ENCODE data around the gene SMPX. TPM values are rescaled to one million over a fixed set of nuclear protein-coding genes. Genes with fewer than 3 reads are reported as not detected.

SMPX gene
- total and polyA plus RNA-seq, 9 of the 15 experiments (the other 6 are each of a cell fraction or from before 2014, with no cell fraction given): not detected

DNA sequence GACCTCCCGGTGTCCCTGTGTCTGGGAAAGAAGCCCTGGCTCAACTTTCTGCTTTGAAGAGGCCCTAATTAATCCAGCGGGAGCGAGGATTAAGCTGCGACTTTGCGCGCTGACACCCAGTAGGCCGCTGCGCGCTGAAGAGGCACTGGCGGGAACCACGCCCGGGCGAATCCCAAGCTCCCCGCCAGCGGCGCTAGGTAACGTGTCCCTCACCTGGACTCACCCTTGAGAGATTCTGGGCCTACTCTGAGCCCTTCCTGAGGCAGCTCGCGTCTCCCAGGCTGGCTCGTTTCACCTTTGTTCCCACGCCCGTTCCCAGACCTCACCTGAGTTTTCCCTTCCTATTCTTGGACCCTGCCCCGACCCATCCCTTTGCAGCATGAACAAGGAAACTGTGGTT lies 99.2 kb downstream of the SMPX start:
- Histone ChIP-seq H3K79me2 (ENCODE audit: control insufficient read depth, insufficient read depth, low read length) (no peaks in the 10 kb centered on the region), H3K4me3 (no peak overlapping the region), H3K4me2 (ENCODE audit: insufficient read depth, low read length) (no peak overlapping the region), H4K20me1 (replicated peaks; ENCODE audit: control insufficient read depth, insufficient read depth, low read length) (no peaks in the 10 kb centered on the region), H3K36me3 (ENCODE audit: control insufficient read depth, insufficient read depth, low read length) (no peaks in the 10 kb centered on the region), H3K9ac (ENCODE audit: insufficient read depth in 1 of 2, low read depth in 2 of 2, low read length in 2 of 2) (no peak overlapping the region), H3K9me1 (ENCODE audit: control insufficient read depth, insufficient read depth, low read length) (no peaks in the 10 kb centered on the region), H3K4me1 (replicated peaks in 1 of 2; ENCODE audit: control insufficient read depth in 2 of 2, insufficient read depth in 2 of 2, low read length in 2 of 2) (no peaks in the 10 kb centered on the region; a peak in 1 of 5 replicates), H3K9me3 (replicated peaks; ENCODE audit: control insufficient read depth, insufficient read depth, low read depth, low read length) (no peaks in the 10 kb centered on the region), H3K27me3 (ENCODE audit: control insufficient read depth in 2 of 2, insufficient read depth in 2 of 2, low read length in 2 of 2) (no peaks in the 10 kb centered on the region), H3K27ac (ENCODE audit: extremely low read depth, low read depth, low read length) (no peak overlapping the region), H2AFZ (ENCODE audit: low read depth, low read length) (no peak overlapping the region)
- CTCF ChIA-PET (ENCODE audit: low intra/inter-chr PET ratio): no interaction called here
- in situ Hi-C loops (cut with MboI): no loop called here
- intact Hi-C loops (cut with micrococcal nuclease): no loop called here
- POLR2A ChIA-PET: no interaction called here
- ATAC-seq: no peak
- TF ChIP-seq NR3C1 (CRISPR knock-in tag; IDR thresholded peaks at IDR 0.05) (no peak), CBX1 (IDR thresholded peaks at IDR 0.05; ENCODE audit: low read depth) (no peak), SMARCE1 (IDR thresholded peaks at IDR 0.05) (no peak), KLF6 (CRISPR knock-in tag; IDR thresholded peaks at IDR 0.05; ENCODE audit: borderline replicate concordance) (no peak), CHD4 (IDR thresholded peaks at IDR 0.05; ENCODE audit: insufficient read depth, insufficient replicate concordance, low read depth, low read length, poor library complexity, severe bottlenecking) (no peak)
- TF ChIP-seq, protein P1, sequence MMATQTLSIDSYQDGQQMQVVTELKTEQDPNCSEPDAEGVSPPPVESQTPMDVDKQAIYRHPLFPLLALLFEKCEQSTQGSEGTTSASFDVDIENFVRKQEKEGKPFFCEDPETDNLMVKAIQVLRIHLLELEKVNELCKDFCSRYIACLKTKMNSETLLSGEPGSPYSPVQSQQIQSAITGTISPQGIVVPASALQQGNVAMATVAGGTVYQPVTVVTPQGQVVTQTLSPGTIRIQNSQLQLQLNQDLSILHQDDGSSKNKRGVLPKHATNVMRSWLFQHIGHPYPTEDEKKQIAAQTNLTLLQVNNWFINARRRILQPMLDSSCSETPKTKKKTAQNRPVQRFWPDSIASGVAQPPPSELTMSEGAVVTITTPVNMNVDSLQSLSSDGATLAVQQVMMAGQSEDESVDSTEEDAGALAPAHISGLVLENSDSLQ (IDR thresholded peaks at IDR 0.05): no peak
- TF ChIP-seq, protein P2, sequence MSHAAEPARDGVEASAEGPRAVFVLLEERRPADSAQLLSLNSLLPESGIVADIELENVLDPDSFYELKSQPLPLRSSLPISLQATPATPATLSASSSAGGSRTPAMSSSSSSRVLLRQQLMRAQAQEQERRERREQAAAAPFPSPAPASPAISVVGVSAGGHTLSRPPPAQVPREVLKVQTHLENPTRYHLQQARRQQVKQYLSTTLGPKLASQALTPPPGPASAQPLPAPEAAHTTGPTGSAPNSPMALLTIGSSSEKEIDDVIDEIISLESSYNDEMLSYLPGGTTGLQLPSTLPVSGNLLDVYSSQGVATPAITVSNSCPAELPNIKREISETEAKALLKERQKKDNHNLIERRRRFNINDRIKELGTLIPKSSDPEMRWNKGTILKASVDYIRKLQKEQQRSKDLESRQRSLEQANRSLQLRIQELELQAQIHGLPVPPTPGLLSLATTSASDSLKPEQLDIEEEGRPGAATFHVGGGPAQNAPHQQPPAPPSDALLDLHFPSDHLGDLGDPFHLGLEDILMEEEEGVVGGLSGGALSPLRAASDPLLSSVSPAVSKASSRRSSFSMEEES (CRISPR knock-in tag; IDR thresholded peaks at IDR 0.05): no peak
- TF ChIP-seq, protein P3, sequence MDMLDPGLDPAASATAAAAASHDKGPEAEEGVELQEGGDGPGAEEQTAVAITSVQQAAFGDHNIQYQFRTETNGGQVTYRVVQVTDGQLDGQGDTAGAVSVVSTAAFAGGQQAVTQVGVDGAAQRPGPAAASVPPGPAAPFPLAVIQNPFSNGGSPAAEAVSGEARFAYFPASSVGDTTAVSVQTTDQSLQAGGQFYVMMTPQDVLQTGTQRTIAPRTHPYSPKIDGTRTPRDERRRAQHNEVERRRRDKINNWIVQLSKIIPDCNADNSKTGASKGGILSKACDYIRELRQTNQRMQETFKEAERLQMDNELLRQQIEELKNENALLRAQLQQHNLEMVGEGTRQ (CRISPR knock-in tag; IDR thresholded peaks at IDR 0.05): no peak
- DNase-seq (ENCODE audit: extremely low read depth in 1 of 4, low spot score in 3 of 4): no peak
- WGBS (ENCODE audit: insufficient coverage, low coverage, missing lambda C conversion rate): 11% methylated on average over 19 of the region's 23 CpGs
- no peak for FAIRE-seq
- no TSS peak for BruUV-seq (replicated peaks)

Data from K562 (cell line).